Stimulated activated CD4-positive, alpha-beta T cell treated with anti-CD3 and anti-CD28 coated beads, Interleukin-12 subunit alpha, Interleukin-12 subunit beta, amount 100 ng/mL, for 48 hours (primary cell): ENCODE data around the gene KRIT1.
"Not testable (repeated sequence)": the region's sequence is repeated elsewhere in the genome, so short reads cannot be mapped to it uniquely, and the experiment has no call there.

ENCODE experiments used
- DNase-seq, 3 donors: peaks; one replicate each; pipeline ENCODE4 v3.0.0-alpha.2; 2020; ENCODE audit warnings: low read depth in 2 of 3, low spot score in 1 of 3

KRIT1 gene

GRCh38 chr7:92245487-92246359 lies at the start of gene KRIT1, which contains the start of gene ANKIB1:
KRIT1 (minus strand) TSS chr7:92245914; CDS start chr7:92242135, 3,779 bp downstream.
ANKIB1 (plus strand) TSS chr7:92245974; CDS start chr7:92294979, 49,005 bp downstream.
- peak; percentile 75 to 81 (median 76) for DNase-seq

- no peak for DNase-seq
These were observed 49.7 kb upstream of the KRIT1 start for GRCh38 chr7:92295391-92295790.

- DNase-seq = no peak
These were observed 48.3 kb upstream of the KRIT1 start for GRCh38 chr7:92293896-92294590.

GRCh38 chr7:92292981-92293380 lies 47.3 kb upstream of the KRIT1 start:
- no peak for DNase-seq

GRCh38 chr7:92289321-92289720 lies 43.6 kb upstream of the KRIT1 start:
- DNase-seq = no peak

GRCh38 chr7:92282930-92283329 lies 37.2 kb upstream of the KRIT1 start:
- DNase-seq = no peak

- DNase-seq = no peak
These were observed 36.6 kb upstream of the KRIT1 start for GRCh38 chr7:92282221-92282814.

- DNase-seq = no peak
These were observed 35.3 kb upstream of the KRIT1 start for GRCh38 chr7:92281031-92281430.

- no peak for DNase-seq
These were observed 33.8 kb upstream of the KRIT1 start for GRCh38 chr7:92279396-92280031.

GRCh38 chr7:92276460-92276864 lies 30.7 kb upstream of the KRIT1 start:
- no peak for DNase-seq

GRCh38 chr7:92275327-92275726 lies 29.6 kb upstream of the KRIT1 start:
- no peak for DNase-seq

GRCh38 chr7:92268921-92269320 lies 23.2 kb upstream of the KRIT1 start:
- DNase-seq = no peak

- no peak for DNase-seq
These were observed 20.9 kb upstream of the KRIT1 start for GRCh38 chr7:92266415-92267241.

GRCh38 chr7:92260248-92260781 lies 14.6 kb upstream of the KRIT1 start:
- DNase-seq = no peak

- DNase-seq = no peak
These were observed 14.0 kb upstream of the KRIT1 start for GRCh38 chr7:92259610-92260247.

- DNase-seq = no peak
These were observed 13.3 kb upstream of the KRIT1 start for GRCh38 chr7:92259062-92259461.

GRCh38 chr7:92255308-92255707 lies 9.6 kb upstream of the KRIT1 start:
- DNase-seq = no peak

GRCh38 chr7:92254800-92255199 lies 9.1 kb upstream of the KRIT1 start:
- DNase-seq = not testable (repeated sequence)

GRCh38 chr7:92253251-92253650 lies 7.5 kb upstream of the KRIT1 start:
- no peak for DNase-seq

- DNase-seq = no peak
These were observed 5.5 kb upstream of the KRIT1 start for GRCh38 chr7:92251181-92251580.
